ENCODE data around the gene CUL9. TPM values are rescaled to one million over a fixed set of nuclear protein-coding genes. Genes with fewer than 3 reads are reported as not detected.

CUL9 gene
- total RNA-seq, 1 experiment from 2014 or later, result 39.6 TPM

GRCh38 chr6:43146709-43147688 lies 35.0 kb upstream of the CUL9 start:
- ChIA-PET POLR2A (interaction anchor here (1.5 kb wide), 1 partner anchor 25 kb away, joined by 3 read pairs; no protein-coding TSS in a partner anchor), CTCF (interaction anchor here (0.5 to 1.1 kb wide), 3 partner anchors 11 to 265 kb away, joined by 3 to 4 read pairs (median 3); no protein-coding TSS in a partner anchor)
- Mint-ChIP-seq H3K4me3 (ENCODE audit: unreplicated experiment) (no peak overlapping the region), H3K36me3 (ENCODE audit: insufficient read depth, unreplicated experiment) (no peaks in the 10 kb centered on the region), H3K27ac (ENCODE audit: low read depth, unreplicated experiment) (no peak overlapping the region), H3K4me1 (ENCODE audit: insufficient read depth, unreplicated experiment) (peaks cover 18% of the 10 kb centered on the region), H3K9me3 (ENCODE audit: unreplicated experiment) (no peaks in the 10 kb centered on the region), H3K27me3 (ENCODE audit: insufficient read depth, unreplicated experiment) (no peaks in the 10 kb centered on the region)
- DNase-seq (ENCODE audit: unreplicated experiment), result no peak
- no TSS peak for BruUV-seq (replicated peaks)
- no peak for TF ChIP-seq CTCF (IDR thresholded peaks at IDR 0.05; ENCODE audit: unreplicated experiment)
- intact Hi-C loops (cut with micrococcal nuclease), result no loop called here

- ChIA-PET CTCF (interaction anchor here (0.5 to 1.1 kb wide), 2 partner anchors 88 to 266 kb away, joined by 3 to 4 read pairs; no protein-coding TSS in a partner anchor), POLR2A (no interaction called here)
- no peak overlapping the region for H3K27ac Mint-ChIP-seq (ENCODE audit: low read depth, unreplicated experiment)
- no peak overlapping the region for H3K4me3 Mint-ChIP-seq (ENCODE audit: unreplicated experiment)
- no peak for TF ChIP-seq CTCF (IDR thresholded peaks at IDR 0.05; ENCODE audit: unreplicated experiment)
- H3K27me3 Mint-ChIP-seq (ENCODE audit: insufficient read depth, unreplicated experiment), result no peaks in the 10 kb centered on the region
- H3K9me3 Mint-ChIP-seq (ENCODE audit: unreplicated experiment), result no peaks in the 10 kb centered on the region
- no peaks in the 10 kb centered on the region for H3K36me3 Mint-ChIP-seq (ENCODE audit: insufficient read depth, unreplicated experiment)
- intact Hi-C loops (cut with micrococcal nuclease), result no loop called here
- BruUV-seq (replicated peaks), result no TSS peak
- peaks cover 18% of the 10 kb centered on the region for H3K4me1 Mint-ChIP-seq (ENCODE audit: insufficient read depth, unreplicated experiment)
- no peak for DNase-seq (ENCODE audit: unreplicated experiment)
Observed at GRCh38 chr6:43147691-43148477, 34.1 kb upstream of the CUL9 start.

- CTCF ChIA-PET, result interaction anchor here (0.6 to 1.0 kb wide), 4 partner anchors 21 to 165 kb away, joined by 3 to 5 read pairs (median 3); partner anchors contain the start of gene PPP2R5D
- H3K36me3 Mint-ChIP-seq (ENCODE audit: insufficient read depth, unreplicated experiment), result no peaks in the 10 kb centered on the region
- TF ChIP-seq CTCF (IDR thresholded peaks at IDR 0.05; ENCODE audit: unreplicated experiment), result no peak
- H3K27ac Mint-ChIP-seq (ENCODE audit: low read depth, unreplicated experiment), result no peak overlapping the region
- peaks cover 13% of the 10 kb centered on the region for H3K4me1 Mint-ChIP-seq (ENCODE audit: insufficient read depth, unreplicated experiment)
- BruUV-seq (replicated peaks), result no TSS peak
- intact Hi-C loops (cut with micrococcal nuclease), result no loop called here
- H3K27me3 Mint-ChIP-seq (ENCODE audit: insufficient read depth, unreplicated experiment), result no peaks in the 10 kb centered on the region
- H3K9me3 Mint-ChIP-seq (ENCODE audit: unreplicated experiment), result no peaks in the 10 kb centered on the region
- no peak overlapping the region for H3K4me3 Mint-ChIP-seq (ENCODE audit: unreplicated experiment)
- DNase-seq (ENCODE audit: unreplicated experiment), result no peak
- POLR2A ChIA-PET, result interaction anchor here (0.9 to 1.4 kb wide), 2 partner anchors 21 to 90 kb away, joined by 3 to 4 read pairs; partner anchors contain the start of genes KLC4 and MRPL2
Observed at GRCh38 chr6:43149265-43149664, 32.7 kb upstream of the CUL9 start.
